Uterus (tissue), 4 donors: ENCODE results near the gene EPHA10. TPM values are rescaled to one million over a fixed set of nuclear protein-coding genes. Genes with fewer than 3 reads are reported as not detected.

Source experiments
- DNase-seq, 2 donors: peaks; one replicate each; pipeline ENCODE4 v3.0.0-alpha.2; 2019 to 2020
- H3K27ac ChIP-seq, 2 donors: fragments of 200-600 bp; sonication (generic); 1 replicate in 1 of 2; 2 replicates in 1 of 2; pipeline ENCODE4 v1.5.1; 2016 to 2018
- H3K27me3 ChIP-seq, 2 donors: fragments of 200-600 bp; sonication (generic); one replicate each; pipeline ENCODE4 v1.5.1; 2018 to 2019; ENCODE audit warnings: control low read depth in 1 of 2
- H3K36me3 ChIP-seq, 2 donors: fragments of 200-600 bp; sonication (generic); one replicate each; pipeline ENCODE4 v1.5.1; 2019; ENCODE audit warnings: control low read depth in 1 of 2
- H3K4me1 ChIP-seq, 2 donors: fragments of 200-600 bp; sonication (generic); one replicate each; pipeline ENCODE4 v1.5.1; 2018 to 2019; ENCODE audit warnings: control low read depth in 1 of 2
- H3K4me3 ChIP-seq, 2 donors: fragments of 200-600 bp; sonication (generic); 1 replicate in 1 of 2; 2 replicates in 1 of 2; pipeline ENCODE4 v1.5.1; 2018 to 2019; ENCODE audit warnings: mild to moderate bottlenecking in 1 of 2
- H3K9me3 ChIP-seq, 2 donors: fragments of 200-600 bp; sonication (generic); one replicate each; pipeline ENCODE4 v1.5.1; 2019; ENCODE audit warnings: control low read depth in 1 of 2
- CTCF ChIP-seq, 4 experiments: fragments of 200-600 bp in 2 of 4; fragments of 450-650 bp in 2 of 4; sonication (generic) in 2 of 4; IDR thresholded peaks; one replicate each; pipeline ENCODE4 v1.5.1; 2016 to 2019; ENCODE audit warnings: antibody characterized with exemption in 4 of 4, mild to moderate bottlenecking in 2 of 4, moderate library complexity in 1 of 4
- POLR2A ChIP-seq, 2 donors: fragments of 450-650 bp; IDR thresholded peaks; one replicate each; pipeline ENCODE4 v1.6.1; 2016; ENCODE audit warnings: antibody characterized with exemption in 2 of 2, mild to moderate bottlenecking in 1 of 2, moderate library complexity in 1 of 2
- intact Hi-C: fragments of 100-400 bp; cut with DNase I; formaldehyde crosslinking; loops from one replicate; pipeline ENCODE4 v1.15.1; 2023; ENCODE audit warnings: low total_unique reads
- total RNA-seq, 4 donors: library from RNA; depleted of rRNA in 3 of 4; stranded (reverse); fragments of >200 nt in 3 of 4; gene quantifications; one replicate each; pipeline versions ENCODE4 v1.1.0 to v1.2.4, GENCODE V29; 2014 to 2023
- donor health status: DM: yes; HTN: yes; CAD: no.

EPHA10 gene
- total RNA-seq, 4 donors from 2014 or later: 0.41 to 0.67 TPM; not detected in 2

GRCh38 chr1:37753473-37754321 is 11.2 kb downstream of the EPHA10 start:
- intact Hi-C loops: no loop called here
- no peak for DNase-seq
- Histone ChIP-seq H3K4me1 (no peaks in the 10 kb centered on the region), H3K27ac (no peak overlapping the region), H3K9me3 (no peaks in the 10 kb centered on the region), H3K27me3 (peaks cover 0 to 16% of the 10 kb centered on the region in 2 donors), H3K36me3 (no peaks in the 10 kb centered on the region), H3K4me3 (no peak overlapping the region)
- no peak for TF ChIP-seq CTCF (IDR thresholded peaks at IDR 0.05)
- no peak for TF ChIP-seq POLR2A (IDR thresholded peaks at IDR 0.05)

GRCh38 chr1:37752583-37753471 is 12.1 kb downstream of the EPHA10 start:
- H3K9me3 ChIP-seq: no peaks in the 10 kb centered on the region
- H3K4me3 ChIP-seq: no peak overlapping the region
- peaks cover 0 to 16% of the 10 kb centered on the region in 2 donors for H3K27me3 ChIP-seq
- TF ChIP-seq POLR2A (IDR thresholded peaks at IDR 0.05): no peak
- TF ChIP-seq CTCF (IDR thresholded peaks at IDR 0.05): no peak
- intact Hi-C loops: no loop called here
- no peaks in the 10 kb centered on the region for H3K36me3 ChIP-seq
- H3K27ac ChIP-seq: no peak overlapping the region
- no peak for DNase-seq
- no peaks in the 10 kb centered on the region for H3K4me1 ChIP-seq

GRCh38 chr1:37752213-37752582 is 12.7 kb downstream of the EPHA10 start:
- Histone ChIP-seq H3K27ac (no peak overlapping the region), H3K4me1 (no peaks in the 10 kb centered on the region), H3K36me3 (no peaks in the 10 kb centered on the region), H3K9me3 (peaks cover 0 to under 1% of the 10 kb centered on the region in 2 donors), H3K27me3 (peaks cover 0 to 16% of the 10 kb centered on the region in 2 donors), H3K4me3 (no peak overlapping the region)
- intact Hi-C loops: no loop called here
- DNase-seq: no peak
- TF ChIP-seq POLR2A (IDR thresholded peaks at IDR 0.05) (no peak), CTCF (IDR thresholded peaks at IDR 0.05) (no peak)

GRCh38 chr1:37748565-37748964 is 16.4 kb downstream of the EPHA10 start:
- intact Hi-C loops: no loop called here
- Histone ChIP-seq H3K4me1 (no peaks in the 10 kb centered on the region), H3K4me3 (no peak overlapping the region), H3K27me3 (peaks cover 0 to 16% of the 10 kb centered on the region in 2 donors), H3K36me3 (no peaks in the 10 kb centered on the region), H3K27ac (no peak overlapping the region), H3K9me3 (peaks cover 0 to 3% of the 10 kb centered on the region in 2 donors)
- DNase-seq: no peak
- no peak for TF ChIP-seq CTCF (IDR thresholded peaks at IDR 0.05)
- no peak for TF ChIP-seq POLR2A (IDR thresholded peaks at IDR 0.05)

GRCh38 chr1:37746806-37747205 is 18.1 kb downstream of the EPHA10 start:
- H3K4me3 ChIP-seq: no peak overlapping the region

More at GRCh38 chr1:37746806-37747205, 18.1 kb downstream of the EPHA10 start:
- Histone ChIP-seq H3K27me3 (peaks cover 0 to 10% of the 10 kb centered on the region in 2 donors), H3K4me1 (no peaks in the 10 kb centered on the region), H3K27ac (no peak overlapping the region), H3K9me3 (peaks cover 0 to 3% of the 10 kb centered on the region in 2 donors), H3K36me3 (no peaks in the 10 kb centered on the region)
- DNase-seq: no peak
- intact Hi-C loops: no loop called here
- TF ChIP-seq CTCF (IDR thresholded peaks at IDR 0.05) (no peak), POLR2A (IDR thresholded peaks at IDR 0.05) (no peak)
